GM12891 (cell line): Measurements from ENCODE around the gene SLC43A1.

ENCODE experiments used
- PAX5 ChIP-seq: IDR thresholded peaks from 2 replicates; pipeline ENCODE4 v1.6.1; 2011; ENCODE audit warnings: low read length, moderate library complexity, mild to moderate bottlenecking; ENCODE audit not compliant: insufficient read depth, severe bottlenecking
- POLR2A ChIP-seq: IDR thresholded peaks from 2 replicates; pipeline ENCODE4 v1.6.1; 2011; ENCODE audit warnings: low read depth, low read length, control low read depth
- POLR2AphosphoS5 ChIP-seq: IDR thresholded peaks from 2 replicates; pipeline ENCODE4 v1.6.1; 2011; ENCODE audit warnings: low read depth, low read length, control low read depth
- POU2F2 ChIP-seq: IDR thresholded peaks from 2 replicates; pipeline ENCODE4 v1.6.1; 2011; ENCODE audit warnings: low read depth, mild to moderate bottlenecking, control low read depth, low read length, moderate library complexity
- SPI1 ChIP-seq: IDR thresholded peaks from 2 replicates; pipeline ENCODE4 v1.6.1; 2011; ENCODE audit warnings: low read depth, low read length, control low read depth
- TAF1 ChIP-seq: IDR thresholded peaks from 2 replicates; pipeline ENCODE4 v1.6.1; 2011; ENCODE audit warnings: low read depth, low read length, control low read depth

DNA sequence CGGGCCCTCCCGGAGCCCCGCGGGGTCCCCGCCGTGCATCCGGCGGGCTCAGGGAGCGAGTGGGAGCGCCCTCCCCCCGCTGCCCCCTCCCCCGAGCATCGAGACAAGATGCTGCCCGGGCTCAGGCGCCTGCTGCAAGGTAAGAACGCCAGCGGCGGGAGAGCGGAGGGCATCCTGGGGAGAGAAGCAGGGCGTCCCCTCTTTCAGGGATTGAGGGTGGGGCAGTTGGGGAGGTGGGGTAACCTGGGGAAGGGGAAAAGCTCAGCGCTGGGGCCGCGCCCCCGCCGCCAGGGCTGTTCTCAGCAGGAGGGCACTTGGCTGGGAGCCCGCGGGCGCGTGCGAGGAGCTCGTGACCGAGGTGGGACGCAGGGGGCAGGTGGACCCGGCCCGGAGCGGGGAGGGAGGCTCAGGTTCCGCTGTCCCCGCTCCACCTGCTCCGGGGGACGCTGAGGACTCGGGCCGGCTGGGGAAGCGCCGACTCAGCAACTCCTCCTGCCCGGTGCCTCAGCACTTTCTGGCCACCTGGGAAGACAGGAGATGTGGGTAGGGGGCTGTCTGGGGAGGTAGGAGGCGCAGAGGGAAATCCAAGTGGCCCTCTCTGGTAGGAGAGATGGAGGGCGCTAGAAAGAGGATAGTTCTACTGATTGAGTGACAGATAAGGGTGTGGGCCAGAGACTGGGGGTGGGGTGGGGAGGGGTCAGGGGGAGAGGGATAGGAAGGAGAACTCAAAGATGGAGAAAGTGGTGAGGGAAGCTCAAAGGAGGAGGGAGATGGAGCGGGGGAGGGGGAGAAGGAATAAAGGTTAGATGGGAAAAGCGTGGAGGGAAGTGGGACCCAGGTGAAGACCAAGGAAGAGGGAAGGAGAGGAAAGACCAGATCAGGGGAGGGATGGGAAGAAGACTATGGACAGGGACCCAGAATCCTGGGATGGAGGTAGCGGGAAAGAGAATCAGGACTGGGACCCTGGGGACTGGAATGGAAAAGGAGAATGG is 54.4 kb downstream of the SLC43A1 start:
- no peak for TF ChIP-seq POLR2A
- no peak for TF ChIP-seq POLR2AphosphoS5
- TF ChIP-seq TAF1 = no peak
- TF ChIP-seq PAX5 = no peak
- TF ChIP-seq SPI1 = no peak
- TF ChIP-seq POU2F2 = no peak
